SK-N-SH treated with all-trans-retinoic acid at 6 μM for 48 hours (cell line): ENCODE measurements around the gene RADIL.

Source experiments
- ARNTL ChIP-seq: fragments of 450-650 bp; formaldehyde crosslinking; IDR thresholded peaks from 2 replicates; pipeline ENCODE4 v1.5.0; 2020; ENCODE audit warnings: low read depth, mild to moderate bottlenecking, moderate library complexity, borderline replicate concordance
- BACH2 ChIP-seq: fragments of 250-450 bp; sonication (Bioruptor Pico); IDR thresholded peaks from 2 replicates; pipeline ENCODE4 v1.9.0; 2021; ENCODE audit warnings: mild to moderate bottlenecking, borderline replicate concordance
- CREB5 ChIP-seq: fragments of 250-450 bp; sonication (Bioruptor Pico); IDR thresholded peaks from 2 replicates; pipeline ENCODE4 v1.5.1; 2020; ENCODE audit warnings: low read depth, mild to moderate bottlenecking, moderate library complexity
- CSDC2 ChIP-seq: fragments of 250-450 bp; sonication (Bioruptor Pico); IDR thresholded peaks from 2 replicates; pipeline ENCODE4 v1.5.0; 2020; ENCODE audit warnings: mild to moderate bottlenecking, moderate library complexity
- CSRNP3 ChIP-seq: fragments of 250-450 bp; sonication (Bioruptor Pico); IDR thresholded peaks from 2 replicates; pipeline ENCODE4 v1.5.1; 2021; ENCODE audit warnings: mild to moderate bottlenecking, moderate library complexity
- GLIS3 ChIP-seq: fragments of 250-450 bp; sonication (Bioruptor Pico); IDR thresholded peaks from 2 replicates; pipeline ENCODE4 v1.5.0; 2020; ENCODE audit warnings: mild to moderate bottlenecking, moderate library complexity
- ISL1 ChIP-seq: fragments of 250-450 bp; sonication (Bioruptor Pico); IDR thresholded peaks from 2 replicates; pipeline ENCODE4 v2.1.2; 2022; ENCODE audit warnings: mild to moderate bottlenecking, moderate library complexity
- PATZ1 ChIP-seq: fragments of 250-450 bp; sonication (Bioruptor Pico); IDR thresholded peaks from 2 replicates; pipeline ENCODE4 v1.8.0; 2020; ENCODE audit warnings: mild to moderate bottlenecking, moderate library complexity, borderline replicate concordance
- RARB ChIP-seq: fragments of 250-450 bp; sonication (Bioruptor Pico); IDR thresholded peaks from 2 replicates; pipeline ENCODE4 v1.8.0; 2021; ENCODE audit warnings: mild to moderate bottlenecking, moderate library complexity
- TCF4 ChIP-seq: fragments of 250-450 bp; sonication (Bioruptor Pico); IDR thresholded peaks from 2 replicates; pipeline ENCODE4 v1.8.0; 2021; ENCODE audit warnings: mild to moderate bottlenecking, moderate library complexity, borderline replicate concordance
- TSHZ2 ChIP-seq: fragments of 250-450 bp; sonication (Bioruptor Pico); IDR thresholded peaks from 2 replicates; pipeline ENCODE4 v1.5.0; 2020; ENCODE audit warnings: mild to moderate bottlenecking, moderate library complexity
- ZC3H10 ChIP-seq: fragments of 250-450 bp; sonication (Bioruptor Pico); IDR thresholded peaks from 2 replicates; pipeline ENCODE4 v1.5.1; 2021; ENCODE audit warnings: mild to moderate bottlenecking, moderate library complexity
- ZFP3 ChIP-seq: fragments of 250-450 bp; sonication (Bioruptor Pico); IDR thresholded peaks from 2 replicates; pipeline ENCODE4 v1.5.0; 2020; ENCODE audit warnings: mild to moderate bottlenecking, moderate library complexity

- TF ChIP-seq PATZ1 (CRISPR knock-in tag), result no peak
- no peak for TF ChIP-seq RARB (CRISPR knock-in tag)
- no peak for TF ChIP-seq CSDC2
- no peak for TF ChIP-seq ISL1 (CRISPR knock-in tag)
- no peak for TF ChIP-seq ZC3H10
- no peak for TF ChIP-seq CSRNP3 (CRISPR knock-in tag)
- TF ChIP-seq GLIS3 (CRISPR knock-in tag), result no peak
- TF ChIP-seq ZFP3 (CRISPR knock-in tag), result no peak
- no peak for TF ChIP-seq TCF4 (CRISPR knock-in tag)
- TF ChIP-seq ARNTL (CRISPR knock-in tag), result no peak
- no peak for TF ChIP-seq CREB5 (CRISPR knock-in tag)
- no peak for TF ChIP-seq BACH2 (CRISPR knock-in tag)
- no peak for TF ChIP-seq TSHZ2
These were observed 77.6 kb downstream of the RADIL start for GRCh38 chr7:4805984-4806300.
